Spleen (tissue), 11 donors: ENCODE measurements around the gene ARL15. TPM values are rescaled to one million over a fixed set of nuclear protein-coding genes. Genes with fewer than 3 reads are reported as not detected.

ENCODE experiments used
- DNase-seq: peaks from one replicate; pipeline ENCODE4 v3.0.0-alpha.2; 2020
- H3K27ac ChIP-seq, 8 donors: fragments of 200-600 bp; sonication (generic) in 7 of 8; 1 replicate in 4 of 8; 2 replicates in 4 of 8; pipeline versions ENCODE4 v1.5.0 to v1.8.0; 2016 to 2021; ENCODE audit warnings: inconsistent platforms in 4 of 8, mild to moderate bottlenecking in 4 of 8, moderate library complexity in 1 of 8
- H3K27me3 ChIP-seq, 7 donors: fragments of 200-600 bp; sonication (generic) in 6 of 7; replicated peaks in 1 of 7; 1 replicate in 4 of 7; 2 replicates in 3 of 7; pipeline versions ENCODE4 v1.5.0 to v1.8.0; 2016 to 2021; ENCODE audit warnings: inconsistent platforms in 3 of 7, mild to moderate bottlenecking in 1 of 7
- H3K36me3 ChIP-seq, 6 donors: fragments of 200-600 bp; sonication (generic) in 5 of 6; 1 replicate in 4 of 6; 2 replicates in 2 of 6; pipeline versions ENCODE4 v1.5.0 to v1.8.0; 2016 to 2021; ENCODE audit warnings: inconsistent platforms in 2 of 6
- H3K4me1 ChIP-seq, 6 donors: fragments of 200-600 bp; sonication (generic) in 5 of 6; 1 replicate in 3 of 6; 2 replicates in 3 of 6; pipeline versions ENCODE4 v1.5.0 to v1.8.0; 2016 to 2021; ENCODE audit warnings: inconsistent platforms in 3 of 6
- H3K4me3 ChIP-seq, 8 donors: fragments of 200-600 bp; sonication (generic) in 7 of 8; 1 replicate in 4 of 8; 2 replicates in 4 of 8; pipeline versions ENCODE4 v1.5.0 to v1.8.0; 2016 to 2021; ENCODE audit warnings: inconsistent platforms in 4 of 8, mild to moderate bottlenecking in 4 of 8, moderate library complexity in 2 of 8
- H3K9me3 ChIP-seq, 8 donors: fragments of 200-600 bp; sonication (generic) in 7 of 8; 1 replicate in 4 of 8; 2 replicates in 4 of 8; pipeline versions ENCODE4 v1.5.0 to v1.8.0; 2016 to 2021; ENCODE audit warnings: inconsistent platforms in 4 of 8
- CTCF ChIP-seq, 11 experiments: fragments of 200-600 bp in 7 of 11; fragments of 450-650 bp in 4 of 11; sonication (generic) in 4 of 11; IDR thresholded peaks in 8 of 11; conservative IDR thresholded peaks in 3 of 11; 1 replicate in 7 of 11; 2 replicates in 4 of 11; pipeline versions ENCODE4 v1.4.0 to v1.8.0; 2016 to 2021; ENCODE audit warnings: antibody characterized with exemption in 11 of 11, inconsistent platforms in 4 of 11, mild to moderate bottlenecking in 1 of 11
- POLR2A ChIP-seq, 3 donors: fragments of 450-650 bp; IDR thresholded peaks; one replicate each; pipeline ENCODE4 v1.5.1; 2017; ENCODE audit warnings: antibody characterized with exemption in 3 of 3, mild to moderate bottlenecking in 1 of 3
- POLR2AphosphoS5 ChIP-seq, 3 donors: sonication (generic); formaldehyde crosslinking; IDR thresholded peaks; one replicate each; pipeline ENCODE4 v1.5.1; 2017; ENCODE audit warnings: antibody characterized with exemption in 3 of 3
- WGBS, 5 donors: extraction: QIAGEN DNeasy Blood & Tissue Kit in 3 of 5; methylation state at CpG; one replicate each; pipeline versions ENCODE4 v1.1.5 to v1.1.7; 2013 to 2018; 5-methylcytosine and 5-hydroxymethylcytosine counted together
- intact Hi-C: fragments of 100-400 bp; cut with DNase I; formaldehyde crosslinking; loops from one replicate; pipeline ENCODE4 v1.15.0; 2023; ENCODE audit warnings: low total_unique reads
- polyA plus RNA-seq, 3 donors: library from polyadenylated mRNA; stranded (reverse); fragments of 200-250 nt; gene quantifications; one replicate each; pipeline ENCODE4 v1.2.1, GENCODE V29; 2013
- total RNA-seq, 7 donors: library from RNA; depleted of rRNA in 3 of 7; stranded (reverse); fragments of >200 nt in 3 of 7; fragmentation: NEBNext Ultra II Directional in 4 of 7; extraction: Animal tissue kit (Norgen Biotek cat#: 25700) in 4 of 7; gene quantifications; one replicate each; pipeline versions ENCODE4 v1.1.0 to v1.2.1, GENCODE V29; 2016 to 2021
- donor health status: healthy with polysubstance abuse.
- donor health status: DM: no; HTN: no; CAD: no; lungs with moderate emphysema.
- donor health status: DM: no; HTN: no; CAD: no.
- donor health status: Bipolar disorder and iron deficiency.
- donor health status: healthy.
- donor health status: DM: no; HTN: no; CAD: no.
- donor health status: DM: yes; HTN: yes; CAD: no.

ARL15 gene
- total and polyA plus RNA-seq, 10 donors = 6.3 to 70.2 (median 37.1) TPM

GRCh38 chr5:54259090-54259489 is 51.3 kb downstream of the ARL15 start:
- H3K9me3 ChIP-seq = no peaks in the 10 kb centered on the region
- no peak overlapping the region for H3K4me3 ChIP-seq
- H3K36me3 ChIP-seq = no peaks in the 10 kb centered on the region
- peaks cover 0 to 18% (median 8%) of the 10 kb centered on the region in 6 donors for H3K4me1 ChIP-seq
- TF ChIP-seq CTCF (IDR thresholded peaks at IDR 0.05 in 8 of 11, conservative IDR thresholded peaks at IDR 0.05 in 3 of 11) (no peak), POLR2A (IDR thresholded peaks at IDR 0.05) (no peak), POLR2AphosphoS5 (IDR thresholded peaks at IDR 0.05) (no peak)
- no peaks in the 10 kb centered on the region for H3K27me3 ChIP-seq
- H3K27ac ChIP-seq = no peak overlapping the region
- intact Hi-C loops = no loop called here
- DNase-seq = no peak

- no peaks in the 10 kb centered on the region for H3K9me3 ChIP-seq
- H3K4me3 ChIP-seq = no peak overlapping the region
- H3K36me3 ChIP-seq = no peaks in the 10 kb centered on the region
- intact Hi-C loops = no loop called here
- DNase-seq = no peak
- H3K27ac ChIP-seq = no peak overlapping the region
- TF ChIP-seq POLR2AphosphoS5 (IDR thresholded peaks at IDR 0.05) = no peak
- TF ChIP-seq CTCF (IDR thresholded peaks at IDR 0.05 in 8 of 11, conservative IDR thresholded peaks at IDR 0.05 in 3 of 11) = no peak
- TF ChIP-seq POLR2A (IDR thresholded peaks at IDR 0.05) = no peak
- H3K4me1 ChIP-seq = peaks cover 0 to 12% (median 5%) of the 10 kb centered on the region in 6 donors
- WGBS, 5 donors = 87 to 90% (median 88%) methylated on average over 6 of the region's 6 CpGs
- no peaks in the 10 kb centered on the region for H3K27me3 ChIP-seq
Measured at GRCh38 chr5:54257366-54258118, 52.8 kb downstream of the ARL15 start.

GRCh38 chr5:54254482-54255198 is 55.7 kb downstream of the ARL15 start:
- Histone ChIP-seq H3K4me1 (peaks cover 0 to 27% (median 6%) of the 10 kb centered on the region in 6 donors), H3K9me3 (no peaks in the 10 kb centered on the region), H3K4me3 (no peak overlapping the region), H3K27me3 (no peaks in the 10 kb centered on the region), H3K36me3 (no peaks in the 10 kb centered on the region), H3K27ac (no peak overlapping the region)
- DNase-seq = no peak
- TF ChIP-seq POLR2A (IDR thresholded peaks at IDR 0.05) (no peak), POLR2AphosphoS5 (IDR thresholded peaks at IDR 0.05) (no peak), CTCF (IDR thresholded peaks at IDR 0.05 in 8 of 11, conservative IDR thresholded peaks at IDR 0.05 in 3 of 11) (peak in 1 of 11 experiments; percentile 21)
- 45 to 75% (median 72%) methylated on average over 6 of the region's 6 CpGs for WGBS, 5 donors
- intact Hi-C loops = no loop called here

GRCh38 chr5:54251981-54252380 is 58.4 kb downstream of the ARL15 start:
- TF ChIP-seq CTCF (IDR thresholded peaks at IDR 0.05 in 8 of 11, conservative IDR thresholded peaks at IDR 0.05 in 3 of 11) (no peak), POLR2AphosphoS5 (IDR thresholded peaks at IDR 0.05) (no peak), POLR2A (IDR thresholded peaks at IDR 0.05) (no peak)
- Histone ChIP-seq H3K27me3 (no peaks in the 10 kb centered on the region), H3K4me3 (no peak overlapping the region), H3K9me3 (no peaks in the 10 kb centered on the region), H3K4me1 (peaks cover 0 to 49% (median 16%) of the 10 kb centered on the region in 6 donors), H3K36me3 (no peaks in the 10 kb centered on the region), H3K27ac (no peak overlapping the region)
- WGBS, 5 donors = 79 to 100% (median 93%) methylated on average over 1 of the region's 1 CpG
- intact Hi-C loops = no loop called here
- DNase-seq = no peak
